ENCODE measurements around the gene PID1. TPM values are rescaled to one million over a fixed set of nuclear protein-coding genes. Genes with fewer than 3 reads are reported as not detected.

Gene PID1
- polyA plus RNA-seq, 1 of the 3 experiments (the other 2 are of a cell fraction): 0.16 TPM

DNA sequence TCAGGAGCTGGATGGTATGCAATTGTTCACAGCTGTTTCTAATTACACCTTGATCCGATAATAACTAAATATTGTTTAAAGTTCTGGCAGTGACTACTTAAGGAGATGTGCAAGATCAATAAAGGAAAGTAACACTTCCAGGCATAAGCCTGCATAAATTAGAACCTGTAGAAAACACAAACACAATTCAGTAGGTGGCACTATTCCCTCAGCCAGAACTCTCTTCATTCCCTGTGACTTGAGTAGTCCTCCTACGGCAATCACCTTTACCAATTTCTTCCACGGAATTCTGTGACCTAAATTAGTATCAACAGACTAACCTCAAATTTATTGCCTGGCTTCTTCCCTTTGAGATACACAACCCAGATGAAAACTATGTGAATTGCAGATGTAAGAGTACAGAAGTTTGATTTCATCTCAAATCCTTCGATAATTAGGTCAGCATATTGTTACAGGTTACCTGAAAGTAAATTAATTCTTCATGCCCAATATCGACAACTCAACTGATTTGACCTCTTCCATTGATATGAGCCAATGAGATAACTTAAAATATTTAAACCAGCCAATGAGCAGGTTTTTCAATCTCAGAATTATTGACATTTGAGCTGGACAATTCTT lies 137.8 kb downstream of the PID1 start:
- Histone ChIP-seq H2AFZ (ENCODE audit: low read depth) (no peak overlapping the region), H3K9ac (no peak overlapping the region), H3K4me2 (no peak overlapping the region), H3K9me2 (no peaks in the 10 kb centered on the region), H3K9me3 (no peaks in the 10 kb centered on the region; the same call in 1 of the 2 replicates), H3K4me3 (ENCODE audit: low read depth in 2 of 2, low read length in 1 of 2) (no peak overlapping the region), H3K27me3 (ENCODE audit: insufficient read depth) (no peaks in the 10 kb centered on the region), H4K20me1 (ENCODE audit: insufficient read depth) (no peaks in the 10 kb centered on the region), H3F3A (replicated peaks; ENCODE audit: insufficient read depth) (no peaks in the 10 kb centered on the region), H3K4me1 (ENCODE audit: control insufficient read depth in 1 of 2, insufficient read depth in 2 of 2, low read depth in 1 of 2, low read length in 1 of 2) (peaks cover 0 to 14% of the 10 kb centered on the region in 2 experiments; a peak in 2 of 4 replicates), H3K79me2 (ENCODE audit: insufficient read depth) (no peaks in the 10 kb centered on the region), H3K36me3 (replicated peaks in 1 of 2; ENCODE audit: control insufficient read depth in 1 of 2, insufficient read depth in 2 of 2, low read length in 1 of 2) (no peaks in the 10 kb centered on the region), H3K27ac (ENCODE audit: low read depth in 2 of 2, low read length in 1 of 2) (no peak overlapping the region)
- ChIA-PET CTCF (interaction anchor here (0.7 to 7.4 kb wide), 21 partner anchors 11 to 583 kb away, joined by 3 to 88 read pairs (median 4); partner anchors contain the start of genes DNER and PID1), POLR2A (no interaction called here)
- WGBS (ENCODE audit: low lambda C conversion rate): 30% methylated on average over 5 of the region's 5 CpGs
- TF ChIP-seq, protein P1, sequence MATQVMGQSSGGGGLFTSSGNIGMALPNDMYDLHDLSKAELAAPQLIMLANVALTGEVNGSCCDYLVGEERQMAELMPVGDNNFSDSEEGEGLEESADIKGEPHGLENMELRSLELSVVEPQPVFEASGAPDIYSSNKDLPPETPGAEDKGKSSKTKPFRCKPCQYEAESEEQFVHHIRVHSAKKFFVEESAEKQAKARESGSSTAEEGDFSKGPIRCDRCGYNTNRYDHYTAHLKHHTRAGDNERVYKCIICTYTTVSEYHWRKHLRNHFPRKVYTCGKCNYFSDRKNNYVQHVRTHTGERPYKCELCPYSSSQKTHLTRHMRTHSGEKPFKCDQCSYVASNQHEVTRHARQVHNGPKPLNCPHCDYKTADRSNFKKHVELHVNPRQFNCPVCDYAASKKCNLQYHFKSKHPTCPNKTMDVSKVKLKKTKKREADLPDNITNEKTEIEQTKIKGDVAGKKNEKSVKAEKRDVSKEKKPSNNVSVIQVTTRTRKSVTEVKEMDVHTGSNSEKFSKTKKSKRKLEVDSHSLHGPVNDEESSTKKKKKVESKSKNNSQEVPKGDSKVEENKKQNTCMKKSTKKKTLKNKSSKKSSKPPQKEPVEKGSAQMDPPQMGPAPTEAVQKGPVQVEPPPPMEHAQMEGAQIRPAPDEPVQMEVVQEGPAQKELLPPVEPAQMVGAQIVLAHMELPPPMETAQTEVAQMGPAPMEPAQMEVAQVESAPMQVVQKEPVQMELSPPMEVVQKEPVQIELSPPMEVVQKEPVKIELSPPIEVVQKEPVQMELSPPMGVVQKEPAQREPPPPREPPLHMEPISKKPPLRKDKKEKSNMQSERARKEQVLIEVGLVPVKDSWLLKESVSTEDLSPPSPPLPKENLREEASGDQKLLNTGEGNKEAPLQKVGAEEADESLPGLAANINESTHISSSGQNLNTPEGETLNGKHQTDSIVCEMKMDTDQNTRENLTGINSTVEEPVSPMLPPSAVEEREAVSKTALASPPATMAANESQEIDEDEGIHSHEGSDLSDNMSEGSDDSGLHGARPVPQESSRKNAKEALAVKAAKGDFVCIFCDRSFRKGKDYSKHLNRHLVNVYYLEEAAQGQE (IDR thresholded peaks at IDR 0.05; ENCODE audit: low read depth, low read length): no peak
- TF ChIP-seq RAD21 (IDR thresholded peaks at IDR 0.05; ENCODE audit: low read length) (peak; percentile 85), RFX5 (IDR thresholded peaks at IDR 0.05; ENCODE audit: low read length) (no peak), SMC3 (IDR thresholded peaks at IDR 0.05; ENCODE audit: low read depth, low read length) (peak; percentile 57; the same call in 1 of the 2 replicates)
- TF ChIP-seq, protein P2, sequence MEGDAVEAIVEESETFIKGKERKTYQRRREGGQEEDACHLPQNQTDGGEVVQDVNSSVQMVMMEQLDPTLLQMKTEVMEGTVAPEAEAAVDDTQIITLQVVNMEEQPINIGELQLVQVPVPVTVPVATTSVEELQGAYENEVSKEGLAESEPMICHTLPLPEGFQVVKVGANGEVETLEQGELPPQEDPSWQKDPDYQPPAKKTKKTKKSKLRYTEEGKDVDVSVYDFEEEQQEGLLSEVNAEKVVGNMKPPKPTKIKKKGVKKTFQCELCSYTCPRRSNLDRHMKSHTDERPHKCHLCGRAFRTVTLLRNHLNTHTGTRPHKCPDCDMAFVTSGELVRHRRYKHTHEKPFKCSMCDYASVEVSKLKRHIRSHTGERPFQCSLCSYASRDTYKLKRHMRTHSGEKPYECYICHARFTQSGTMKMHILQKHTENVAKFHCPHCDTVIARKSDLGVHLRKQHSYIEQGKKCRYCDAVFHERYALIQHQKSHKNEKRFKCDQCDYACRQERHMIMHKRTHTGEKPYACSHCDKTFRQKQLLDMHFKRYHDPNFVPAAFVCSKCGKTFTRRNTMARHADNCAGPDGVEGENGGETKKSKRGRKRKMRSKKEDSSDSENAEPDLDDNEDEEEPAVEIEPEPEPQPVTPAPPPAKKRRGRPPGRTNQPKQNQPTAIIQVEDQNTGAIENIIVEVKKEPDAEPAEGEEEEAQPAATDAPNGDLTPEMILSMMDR (IDR thresholded peaks at IDR 0.05): peak; percentile 17; the same call in 1 of the 2 replicates
- DNase-seq: peak; percentile 35

DNA sequence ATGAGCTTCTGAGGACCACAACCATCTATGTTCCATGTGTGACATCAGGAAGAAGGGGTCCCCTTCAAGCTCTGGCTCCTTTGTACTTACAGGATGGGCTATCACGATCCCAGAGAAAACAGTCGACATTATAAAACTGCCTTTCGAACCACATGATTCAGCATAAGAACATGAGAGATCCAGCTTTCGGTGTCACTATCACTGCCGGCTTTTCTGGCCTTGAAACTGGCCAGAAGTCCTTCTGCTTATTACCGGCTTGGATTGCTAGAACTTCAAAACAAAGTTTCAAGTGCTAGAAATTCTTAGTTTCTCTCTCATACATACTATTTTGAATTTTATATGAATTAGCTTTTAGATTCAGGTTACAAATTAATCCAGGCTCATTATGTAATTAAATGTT lies 138.9 kb downstream of the PID1 start:
- CTCF ChIA-PET: interaction anchor here (0.6 to 7.4 kb wide), 15 partner anchors 8 to 584 kb away, joined by 3 to 88 read pairs (median 4); partner anchors contain the start of genes DNER and PID1

More for the DNA sequence above, 138.9 kb downstream of the PID1 start:
- POLR2A ChIA-PET: no interaction called here
- Histone ChIP-seq H3K79me2 (ENCODE audit: insufficient read depth) (no peaks in the 10 kb centered on the region), H3K9me2 (no peaks in the 10 kb centered on the region), H3K9ac (no peak overlapping the region), H3K4me2 (no peak overlapping the region), H3K27me3 (ENCODE audit: insufficient read depth) (no peaks in the 10 kb centered on the region), H2AFZ (ENCODE audit: low read depth) (no peak overlapping the region), H3K36me3 (replicated peaks in 1 of 2; ENCODE audit: control insufficient read depth in 1 of 2, insufficient read depth in 2 of 2, low read length in 1 of 2) (no peaks in the 10 kb centered on the region), H3K27ac (ENCODE audit: low read depth in 2 of 2, low read length in 1 of 2) (no peak overlapping the region), H3F3A (replicated peaks; ENCODE audit: insufficient read depth) (no peaks in the 10 kb centered on the region), H3K9me3 (no peaks in the 10 kb centered on the region), H4K20me1 (ENCODE audit: insufficient read depth) (no peaks in the 10 kb centered on the region), H3K4me1 (ENCODE audit: control insufficient read depth in 1 of 2, insufficient read depth in 2 of 2, low read depth in 1 of 2, low read length in 1 of 2) (peaks cover 0 to 17% of the 10 kb centered on the region in 2 experiments; a peak in 2 of 4 replicates), H3K4me3 (ENCODE audit: low read depth in 2 of 2, low read length in 1 of 2) (no peak overlapping the region)
- TF ChIP-seq ELF1 (IDR thresholded peaks at IDR 0.05) (no peak), EZH2phosphoT487 (IDR thresholded peaks at IDR 0.05; ENCODE audit: borderline replicate concordance, low read depth) (no peak), NFIC (IDR thresholded peaks at IDR 0.05; ENCODE audit: borderline replicate concordance) (no peak), YY1 (IDR thresholded peaks at IDR 0.05; ENCODE audit: low read depth) (no peak)
- TF ChIP-seq, protein P2 (IDR thresholded peaks at IDR 0.05): no peak
- TF ChIP-seq, protein P3, sequence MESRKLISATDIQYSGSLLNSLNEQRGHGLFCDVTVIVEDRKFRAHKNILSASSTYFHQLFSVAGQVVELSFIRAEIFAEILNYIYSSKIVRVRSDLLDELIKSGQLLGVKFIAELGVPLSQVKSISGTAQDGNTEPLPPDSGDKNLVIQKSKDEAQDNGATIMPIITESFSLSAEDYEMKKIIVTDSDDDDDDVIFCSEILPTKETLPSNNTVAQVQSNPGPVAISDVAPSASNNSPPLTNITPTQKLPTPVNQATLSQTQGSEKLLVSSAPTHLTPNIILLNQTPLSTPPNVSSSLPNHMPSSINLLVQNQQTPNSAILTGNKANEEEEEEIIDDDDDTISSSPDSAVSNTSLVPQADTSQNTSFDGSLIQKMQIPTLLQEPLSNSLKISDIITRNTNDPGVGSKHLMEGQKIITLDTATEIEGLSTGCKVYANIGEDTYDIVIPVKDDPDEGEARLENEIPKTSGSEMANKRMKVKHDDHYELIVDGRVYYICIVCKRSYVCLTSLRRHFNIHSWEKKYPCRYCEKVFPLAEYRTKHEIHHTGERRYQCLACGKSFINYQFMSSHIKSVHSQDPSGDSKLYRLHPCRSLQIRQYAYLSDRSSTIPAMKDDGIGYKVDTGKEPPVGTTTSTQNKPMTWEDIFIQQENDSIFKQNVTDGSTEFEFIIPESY (IDR thresholded peaks at IDR 0.05; ENCODE audit: borderline replicate concordance, low read depth): no peak
- DNase-seq: no peak
- 48% methylated on average over 6 of the region's 6 CpGs for WGBS (ENCODE audit: low lambda C conversion rate)
